ENCODE results near the gene DNAAF2. TPM values are rescaled to one million over a fixed set of nuclear protein-coding genes. Genes with fewer than 3 reads are reported as not detected.
"Not testable (repeated sequence)": the region's sequence is repeated elsewhere in the genome, so short reads cannot be mapped to it uniquely, and the experiment has no call there.

DNAAF2 gene
- total and polyA plus RNA-seq, 2 donors (not counting 1 experiment from before 2014, with no cell fraction given): 8.5 to 26.9 TPM

DNA sequence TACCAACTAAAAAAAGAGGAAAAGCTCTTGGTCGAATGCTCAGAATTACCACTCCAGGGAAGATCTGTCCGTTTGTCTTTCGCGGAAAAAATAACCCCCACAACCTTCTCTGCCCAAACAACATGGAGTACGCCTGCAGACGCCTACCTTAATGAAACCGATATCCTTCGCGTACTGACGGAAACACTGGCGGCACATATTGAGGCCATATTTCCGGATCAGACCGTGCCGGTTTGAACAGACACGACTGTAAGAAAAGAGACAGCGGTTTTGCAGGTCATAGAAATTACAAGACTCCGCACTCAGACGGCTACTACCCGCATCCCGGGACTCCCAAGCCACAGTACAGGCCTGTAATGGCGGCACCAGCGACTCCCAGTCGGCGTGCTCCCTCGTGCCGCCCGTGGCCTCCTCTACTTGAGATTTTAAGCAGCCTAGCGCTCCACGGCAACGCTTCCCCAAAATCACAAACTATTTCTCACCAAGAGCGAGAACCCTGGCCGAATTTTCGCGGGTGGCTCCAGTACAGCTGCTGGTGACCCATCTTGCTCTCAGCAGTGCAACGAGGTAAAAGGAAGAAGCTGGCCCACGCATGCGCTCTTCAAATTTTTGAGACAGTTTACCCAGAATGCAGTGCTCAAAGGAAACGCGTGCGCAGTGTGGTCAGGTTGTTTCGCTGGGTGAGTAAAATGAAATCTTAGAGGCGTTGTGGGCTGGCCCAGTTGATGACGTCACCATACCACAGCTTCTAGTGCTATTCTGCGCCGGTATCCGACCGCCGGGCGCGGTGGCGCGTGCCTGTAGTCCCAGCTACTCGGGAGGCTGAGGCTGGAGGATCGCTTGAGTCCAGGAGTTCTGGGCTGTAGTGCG, 49.0 kb downstream of the DNAAF2 start, which contains the start of gene RPS29:
RPS29 (minus strand) TSS at position 578 of the 870 bp plus-strand sequence; CDS start at position 544, 34 bp downstream.
- under 1% methylated on average over 42 of the region's 55 CpGs for WGBS (ENCODE audit: insufficient coverage)
- ChIA-PET POLR2A (interaction anchor here (0.7 to 3.4 kb wide), 8 partner anchors 9 to 784 kb away, joined by 3 to 53 read pairs (median 10); partner anchors contain the start of genes DNAAF2, KLHDC2, LRR1 and MGAT2), CTCF (interaction anchor here (0.5 to 5.4 kb wide), 8 partner anchors 10 to 282 kb away, joined by 3 to 92 read pairs (median 11); partner anchors contain the start of genes DNAAF2, KLHDC2, LRR1 and MGAT2)
- H4K20me1 ChIP-seq (ENCODE audit: control insufficient read depth, insufficient read depth, low read length, poor library complexity, severe bottlenecking): peaks cover 38% of the 10 kb centered on the region
- no peaks in the 10 kb centered on the region for H3K9me3 ChIP-seq (ENCODE audit: control extremely low read depth in 1 of 3, control insufficient read depth in 2 of 3, insufficient read depth in 1 of 3, low read length in 2 of 3)
- H3K27ac Mint-ChIP-seq: peak within 1 kb of the TSS; percentile 100
- peak within 1 kb of the TSS; percentile 87 for H3K4me2 ChIP-seq (replicated peaks; ENCODE audit: low read depth, low read length, poor library complexity, severe bottlenecking)
- peak within 1 kb of the TSS; percentile 68 for H2AFZ ChIP-seq (ENCODE audit: insufficient read depth, low read depth, low read length, poor library complexity, severe bottlenecking)
- ATAC-seq (ENCODE audit: low read depth) (peak; percentile 86), DNase-seq (peak; percentile 100)
- H3K27me3 ChIP-seq (replicated peaks in 1 of 4; ENCODE audit: control extremely low read depth in 1 of 4, control insufficient read depth in 3 of 4, insufficient read depth in 4 of 4, low read length in 3 of 4): no peaks in the 10 kb centered on the region
- no peaks in the 10 kb centered on the region for H3K9me3 Mint-ChIP-seq (ENCODE audit: insufficient read depth)
- peak within 1 kb of the TSS; percentile 96 for H3K9ac ChIP-seq (ENCODE audit: low read length)
- peaks cover 17 to 24% of the 10 kb centered on the region in 2 donors for H3K4me1 ChIP-seq (ENCODE audit: control insufficient read depth in 2 of 2, insufficient read depth in 2 of 2, low read length in 2 of 2)
- H3K4me1 Mint-ChIP-seq: peaks cover 46% of the 10 kb centered on the region
- H3K27me3 Mint-ChIP-seq: no peaks in the 10 kb centered on the region
- peaks cover 52% of the 10 kb centered on the region for H3K79me2 ChIP-seq (ENCODE audit: control insufficient read depth, insufficient read depth, low read length)
- peak within 1 kb of the TSS; percentile 88 to 95 for H3K27ac ChIP-seq (ENCODE audit: low read length in 2 of 2)
- peak within 1 kb of the TSS; percentile 88 for H3K4me3 Mint-ChIP-seq
- TF ChIP-seq CTCF (IDR thresholded peaks at IDR 0.05): no peak
- TF ChIP-seq EZH2 (IDR thresholded peaks at IDR 0.05; ENCODE audit: borderline replicate concordance, insufficient read depth, low read depth, low read length, poor library complexity, severe bottlenecking): no peak
- H3K36me3 ChIP-seq (replicated peaks in 1 of 2; ENCODE audit: control extremely low read depth in 1 of 2, control insufficient read depth in 1 of 2, extremely low read depth in 1 of 2, insufficient read depth in 2 of 2, low read length in 1 of 2): peaks cover 10 to 28% of the 10 kb centered on the region in 2 experiments
- intact Hi-C loops (cut with micrococcal nuclease): loop anchor here (1.0 to 10.0 kb wide), 7 partner anchors 34 to 949 kb away; partner anchors contain the start of genes DMAC2L, KLHDC1, KLHDC2 and L2HGDH
- peak within 1 kb of the TSS; percentile 70 to 100 (median 88) for H3K4me3 ChIP-seq (ENCODE audit: control extremely low read depth in 1 of 5, extremely low read depth in 1 of 5, insufficient read depth in 1 of 5, low read depth in 2 of 5, low read length in 4 of 5)

GRCh38 chr14:49584981-49585640, 49.9 kb downstream of the DNAAF2 start:
- H4K20me1 ChIP-seq (ENCODE audit: control insufficient read depth, insufficient read depth, low read length, poor library complexity, severe bottlenecking): peaks cover 41% of the 10 kb centered on the region
- H2AFZ ChIP-seq (ENCODE audit: insufficient read depth, low read depth, low read length, poor library complexity, severe bottlenecking): peak overlapping the region; percentile 68
- peaks cover 10 to 28% of the 10 kb centered on the region in 2 experiments for H3K36me3 ChIP-seq (replicated peaks in 1 of 2; ENCODE audit: control extremely low read depth in 1 of 2, control insufficient read depth in 1 of 2, extremely low read depth in 1 of 2, insufficient read depth in 2 of 2, low read length in 1 of 2)
- H3K79me2 ChIP-seq (ENCODE audit: control insufficient read depth, insufficient read depth, low read length): peaks cover 61% of the 10 kb centered on the region
- peak overlapping the region; percentile 70 to 100 (median 88) for H3K4me3 ChIP-seq (ENCODE audit: control extremely low read depth in 1 of 5, extremely low read depth in 1 of 5, insufficient read depth in 1 of 5, low read depth in 2 of 5, low read length in 4 of 5)
- not testable (repeated sequence) for ATAC-seq (ENCODE audit: low read depth); H3K9me3 Mint-ChIP-seq (ENCODE audit: insufficient read depth); H3K9me3 ChIP-seq (ENCODE audit: control extremely low read depth in 1 of 3, control insufficient read depth in 2 of 3, insufficient read depth in 1 of 3, low read length in 2 of 3); DNase-seq; H3K27me3 Mint-ChIP-seq; H3K27me3 ChIP-seq (replicated peaks in 1 of 4; ENCODE audit: control extremely low read depth in 1 of 4, control insufficient read depth in 3 of 4, insufficient read depth in 4 of 4, low read length in 3 of 4)
- H3K27ac Mint-ChIP-seq: peak overlapping the region; percentile 100
- peaks cover 17 to 24% of the 10 kb centered on the region in 2 donors for H3K4me1 ChIP-seq (ENCODE audit: control insufficient read depth in 2 of 2, insufficient read depth in 2 of 2, low read length in 2 of 2)
- H3K27ac ChIP-seq (ENCODE audit: low read length in 2 of 2): peak overlapping the region; percentile 88 to 95
- CTCF ChIA-PET: interaction anchor here (4.8 to 5.4 kb wide), 2 partner anchors 11 to 36 kb away, joined by 57 to 92 read pairs; partner anchors contain the start of genes LRR1, MGAT2 and RPL36AL
- peaks cover 49% of the 10 kb centered on the region for H3K4me1 Mint-ChIP-seq
- H3K9ac ChIP-seq (ENCODE audit: low read length): peak overlapping the region; percentile 96
- peak overlapping the region; percentile 88 for H3K4me3 Mint-ChIP-seq
- POLR2A ChIA-PET: interaction anchor here (0.7 to 3.4 kb wide), 8 partner anchors 9 to 785 kb away, joined by 3 to 53 read pairs (median 6); partner anchors contain the start of genes DNAAF2, KLHDC2, MGAT2 and RPL36AL
- intact Hi-C loops (cut with micrococcal nuclease): loop anchor here (5.0 to 10.0 kb wide), 2 partner anchors 123 to 950 kb away; partner anchors contain the start of gene MAP4K5
- 29% methylated on average over 24 of the region's 32 CpGs for WGBS (ENCODE audit: insufficient coverage)
- H3K4me2 ChIP-seq (replicated peaks; ENCODE audit: low read depth, low read length, poor library complexity, severe bottlenecking): peak overlapping the region; percentile 87

All from B cell (primary cell).